M059J (cell line): ENCODE data around the gene DAB2. TPM values are rescaled to one million over a fixed set of nuclear protein-coding genes. Genes with fewer than 3 reads are reported as not detected.

ENCODE experiments used
- DNase-seq: peaks from one replicate; pipeline ENCODE4 v3.0.0-alpha.2; 2012; ENCODE audit warnings: low read depth
- total RNA-seq: library from RNA; depleted of rRNA; stranded (reverse); fragments of >200 nt; shearing (Covaris generic); gene quantifications from 2 replicates; pipeline ENCODE4 v1.2.3, GENCODE V29; 2014

The DAB2 gene
- total RNA-seq, 1 experiment from 2014 or later = 31.7 TPM

- peak; percentile 70 for DNase-seq
These were observed 23.2 kb upstream of the DAB2 start for GRCh38 chr5:39447968-39448367.

- peak; percentile 81 for DNase-seq
These were observed 22.3 kb upstream of the DAB2 start for GRCh38 chr5:39447059-39447458.

- peak; percentile 19 for DNase-seq
These were observed 21.5 kb upstream of the DAB2 start for GRCh38 chr5:39446231-39446630.

GRCh38 chr5:39443911-39444310, 19.1 kb upstream of the DAB2 start:
- DNase-seq = no peak

GRCh38 chr5:39442991-39443390, 18.2 kb upstream of the DAB2 start:
- no peak for DNase-seq

- DNase-seq = no peak
These were observed 17.1 kb upstream of the DAB2 start for GRCh38 chr5:39441838-39442237.

GRCh38 chr5:39440958-39441624, 16.3 kb upstream of the DAB2 start:
- DNase-seq = no peak

- no peak for DNase-seq
These were observed 15.6 kb upstream of the DAB2 start for GRCh38 chr5:39440192-39440957.

GRCh38 chr5:39439582-39440162, 14.9 kb upstream of the DAB2 start:
- no peak for DNase-seq

- peak; percentile 20 for DNase-seq
These were observed 12.7 kb upstream of the DAB2 start for GRCh38 chr5:39437467-39437866.

GRCh38 chr5:39433848-39434247, 9.1 kb upstream of the DAB2 start:
- no peak for DNase-seq

- no peak for DNase-seq
These were observed 8.1 kb upstream of the DAB2 start for GRCh38 chr5:39432696-39433530.

- DNase-seq = no peak
These were observed 5.7 kb upstream of the DAB2 start for GRCh38 chr5:39430461-39430860.

- DNase-seq = no peak
These were observed 3.9 kb upstream of the DAB2 start for GRCh38 chr5:39428640-39429039.

- no peak for DNase-seq
These were observed 2.9 kb upstream of the DAB2 start for GRCh38 chr5:39427633-39428032.

GRCh38 chr5:39427229-39427628, 2.4 kb upstream of the DAB2 start:
- peak; percentile 51 for DNase-seq

GRCh38 chr5:39426746-39427105, 1.9 kb upstream of the DAB2 start:
- DNase-seq = no peak

GRCh38 chr5:39426051-39426745, 1.4 kb upstream of the DAB2 start:
- DNase-seq = no peak

GRCh38 chr5:39423331-39423751, 1.4 kb downstream of the DAB2 start:
- DNase-seq = peak; percentile 55

- peak; percentile 7 for DNase-seq
These were observed 2.0 kb downstream of the DAB2 start for GRCh38 chr5:39422728-39423285.

GRCh38 chr5:39422036-39422606, 2.7 kb downstream of the DAB2 start:
- DNase-seq = peak; percentile 56
